ENCODE results near the gene IFNE. TPM values are rescaled to one million over a fixed set of nuclear protein-coding genes. Genes with fewer than 3 reads are reported as not detected.

IFNE gene
- total RNA-seq, 1 experiment from 2014 or later = 0.96 TPM

GRCh38 chr9:21523021-21524014, 41.2 kb upstream of the IFNE start (continued):
- TF ChIP-seq POLR2AphosphoS5 (IDR thresholded peaks at IDR 0.05; ENCODE audit: low read depth, low read length) (peak; percentile 87), ZFX (IDR thresholded peaks at IDR 0.05) (no peak), RAD21 (IDR thresholded peaks at IDR 0.05; ENCODE audit: low read depth) (0 out of 2 replicates have a peak, but pooled peaks have one; percentile 4), SRF (IDR thresholded peaks at IDR 0.05; ENCODE audit: low read depth) (no peak; the same call in 1 of the 2 replicates)

GRCh38 chr9:21522348-21522747, 40.2 kb upstream of the IFNE start:
- Histone ChIP-seq H3K9ac (ENCODE audit: low read length) (no peak overlapping the region), H2AFZ (ENCODE audit: low read depth, low read length, poor library complexity, severe bottlenecking) (no peak overlapping the region), H3K79me2 (ENCODE audit: insufficient read depth, low read length) (peaks cover 97% of the 10 kb centered on the region), H3K4me1 (ENCODE audit: control insufficient read depth in 1 of 2, insufficient read depth in 2 of 2, low read length in 2 of 2) (peaks cover 2 to 38% of the 10 kb centered on the region in 2 experiments; a peak in 2 of 4 replicates), H3K27me3 (ENCODE audit: insufficient read depth, low read length) (no peaks in the 10 kb centered on the region), H3K4me3 (replicated peaks in 1 of 2; ENCODE audit: low read depth in 1 of 2, low read length in 2 of 2) (no peak overlapping the region), H3K9me2 (ENCODE audit: insufficient read depth) (no peaks in the 10 kb centered on the region), H3K4me2 (ENCODE audit: low read length) (no peak overlapping the region), H3K27ac (ENCODE audit: low read depth, low read length) (peak overlapping the region; percentile 28; the same call in 1 of the 2 replicates), H3K9me3 (ENCODE audit: control insufficient read depth in 1 of 2, insufficient read depth in 1 of 2, low read depth in 1 of 2, low read length in 2 of 2) (no peaks in the 10 kb centered on the region), H3K36me3 (ENCODE audit: control insufficient read depth in 1 of 2, insufficient read depth in 2 of 2, low read length in 2 of 2) (peaks cover 6 to 41% of the 10 kb centered on the region in 2 experiments), H4K20me1 (ENCODE audit: insufficient read depth) (peaks cover 32% of the 10 kb centered on the region; the same call in 1 of the 2 replicates)
- CTCF ChIA-PET = no interaction called here
- intact Hi-C loops (cut with micrococcal nuclease) = loop anchor here (2.0 kb wide), 1 partner anchor 266 kb away; no protein-coding TSS in a partner anchor
- peak; percentile 9; the same call in 1 of the 2 replicates for ATAC-seq
- BruUV-seq (replicated peaks) = no TSS peak
- DNase-seq (ENCODE audit: low read depth, low spot score) = no peak
- POLR2A ChIA-PET = interaction anchor here (1.2 kb wide), 1 partner anchor 204 kb away, joined by 3 read pairs; no protein-coding TSS in a partner anchor
- RAD21 ChIA-PET (ENCODE audit: low non-redundant PET in 1 of 2, low total read pairs in 2 of 2, uncharacterized antibody in 2 of 2, unreplicated experiment in 2 of 2) = no interaction called here
- TF ChIP-seq REST (IDR thresholded peaks at IDR 0.05; ENCODE audit: low read depth) (no peak), ZBTB33 (IDR thresholded peaks at IDR 0.05; ENCODE audit: extremely low read depth, insufficient replicate concordance, low read length) (peak; percentile 41), ATF3 (IDR thresholded peaks at IDR 0.05) (no peak), YY1 (IDR thresholded peaks at IDR 0.05; ENCODE audit: extremely low read depth, insufficient replicate concordance, low read depth, low read length) (no peak), TCF7L2 (IDR thresholded peaks at IDR 0.05; ENCODE audit: borderline replicate concordance, extremely low read depth, insufficient read depth, insufficient read length) (no peak), ZNF274 (IDR thresholded peaks at IDR 0.05; ENCODE audit: low read depth, low read length) (no peak), MAX (IDR thresholded peaks at IDR 0.05) (peak; percentile 73), ZFX (IDR thresholded peaks at IDR 0.05) (no peak), JUND (IDR thresholded peaks at IDR 0.05) (peak; percentile 22; the same call in 1 of the 2 replicates), CTCF (IDR thresholded peaks at IDR 0.05 in 2 of 3, conservative IDR thresholded peaks at IDR 0.05 in 1 of 3; ENCODE audit: borderline replicate concordance in 1 of 3, insufficient read depth in 1 of 3, low read depth in 2 of 3, low read length in 2 of 3) (no peak)

Measured in HCT116 (cell line).